ENCODE measurements around the gene FGD2. TPM values are rescaled to one million over a fixed set of nuclear protein-coding genes. Genes with fewer than 3 reads are reported as not detected.

The FGD2 gene
- total and polyA plus RNA-seq, 2 of the 8 experiments (the other 6 are each of a cell fraction or from before 2014, with no cell fraction given) = 0.12 to 0.32 TPM

- TF ChIP-seq CHD7 (IDR thresholded peaks at IDR 0.05; ENCODE audit: insufficient replicate concordance, low read length) (no peak), NANOG (IDR thresholded peaks at IDR 0.05; ENCODE audit: insufficient read depth, low read depth, low read length, poor library complexity, severe bottlenecking) (no peak), SP4 (IDR thresholded peaks at IDR 0.05; ENCODE audit: low read length) (no peak), USF2 (IDR thresholded peaks at IDR 0.05; ENCODE audit: low read length) (no peak)
Observed at GRCh38 chr6:37006793-37007339, 1.4 kb downstream of the FGD2 start (continued).

All from H1 (cell line).